ENCODE results near the gene RAP1A.

RAP1A gene

DNA sequence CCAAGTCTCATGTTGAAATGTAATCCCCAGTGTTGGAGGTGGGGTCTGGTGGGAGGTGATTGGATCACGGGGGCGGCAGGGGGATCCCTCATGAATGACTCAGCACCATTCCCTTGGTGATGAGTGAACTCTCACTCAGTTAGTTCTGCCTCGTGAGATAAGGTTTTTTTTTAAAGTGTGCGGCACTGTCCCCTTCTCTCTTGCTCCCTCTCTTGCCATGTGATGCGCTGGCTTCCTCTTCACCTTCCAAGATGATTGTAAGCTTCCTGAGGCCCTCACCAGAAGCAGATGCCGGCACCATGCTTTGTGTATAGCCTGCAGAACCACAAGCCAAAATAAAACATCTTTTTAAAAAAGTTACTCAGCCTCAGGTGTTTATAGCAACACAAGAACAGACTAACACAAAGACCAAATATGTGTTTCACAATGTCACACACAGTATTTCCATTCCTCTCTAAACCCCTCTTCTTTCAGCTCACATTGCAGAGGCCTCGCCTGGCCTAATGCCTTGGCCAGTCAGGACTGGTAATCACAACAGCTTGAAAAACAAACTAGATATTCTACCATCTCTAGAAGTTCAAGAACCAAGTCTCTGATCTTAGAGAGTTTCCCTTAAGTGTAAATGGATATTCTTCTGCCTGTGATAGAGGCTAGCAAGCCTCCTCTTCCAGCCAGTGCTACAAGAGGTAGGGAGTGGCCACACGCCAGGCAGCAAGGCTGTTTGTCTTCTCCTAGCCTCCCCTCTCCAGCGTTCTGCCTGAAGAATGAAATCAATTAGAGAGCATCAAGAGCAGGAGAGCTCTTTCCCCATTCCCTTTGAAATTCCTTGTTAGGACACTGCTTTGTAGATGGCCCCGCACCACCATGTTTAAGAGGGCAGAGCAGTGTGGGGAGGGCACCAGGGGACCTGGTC lies 19.6 kb upstream of the RAP1A start:
- Histone ChIP-seq H3K9me3 (ENCODE audit: insufficient read depth, low read length, severe bottlenecking) (no peaks in the 10 kb centered on the region), H2AFZ (ENCODE audit: low read depth, low read length) (no peak overlapping the region), H3K79me2 (ENCODE audit: insufficient read depth, low read length) (no peaks in the 10 kb centered on the region), H3K9ac (ENCODE audit: low read depth, low read length) (no peak overlapping the region), H3K4me1 (ENCODE audit: insufficient read depth, low read length) (no peaks in the 10 kb centered on the region), H3K4me3 (ENCODE audit: low read depth in 1 of 2, low read length in 2 of 2) (no peak overlapping the region), H3K4me2 (ENCODE audit: insufficient read depth, low read length) (no peak overlapping the region), H3K36me3 (ENCODE audit: insufficient read depth, low read length) (no peaks in the 10 kb centered on the region), H3K27ac (ENCODE audit: low read length) (no peak overlapping the region), H4K20me1 (ENCODE audit: insufficient read depth, low read length) (no peaks in the 10 kb centered on the region), H3K27me3 (ENCODE audit: insufficient read depth, low read length, poor library complexity) (peaks cover 18% of the 10 kb centered on the region)
- ATAC-seq (ENCODE audit: insufficient read depth, low read depth) (no peak), DNase-seq (no peak)
- TF ChIP-seq EZH2 (IDR thresholded peaks at IDR 0.05; ENCODE audit: borderline replicate concordance, low read depth, low read length, severe bottlenecking) = no peak
- TF ChIP-seq, protein P1, sequence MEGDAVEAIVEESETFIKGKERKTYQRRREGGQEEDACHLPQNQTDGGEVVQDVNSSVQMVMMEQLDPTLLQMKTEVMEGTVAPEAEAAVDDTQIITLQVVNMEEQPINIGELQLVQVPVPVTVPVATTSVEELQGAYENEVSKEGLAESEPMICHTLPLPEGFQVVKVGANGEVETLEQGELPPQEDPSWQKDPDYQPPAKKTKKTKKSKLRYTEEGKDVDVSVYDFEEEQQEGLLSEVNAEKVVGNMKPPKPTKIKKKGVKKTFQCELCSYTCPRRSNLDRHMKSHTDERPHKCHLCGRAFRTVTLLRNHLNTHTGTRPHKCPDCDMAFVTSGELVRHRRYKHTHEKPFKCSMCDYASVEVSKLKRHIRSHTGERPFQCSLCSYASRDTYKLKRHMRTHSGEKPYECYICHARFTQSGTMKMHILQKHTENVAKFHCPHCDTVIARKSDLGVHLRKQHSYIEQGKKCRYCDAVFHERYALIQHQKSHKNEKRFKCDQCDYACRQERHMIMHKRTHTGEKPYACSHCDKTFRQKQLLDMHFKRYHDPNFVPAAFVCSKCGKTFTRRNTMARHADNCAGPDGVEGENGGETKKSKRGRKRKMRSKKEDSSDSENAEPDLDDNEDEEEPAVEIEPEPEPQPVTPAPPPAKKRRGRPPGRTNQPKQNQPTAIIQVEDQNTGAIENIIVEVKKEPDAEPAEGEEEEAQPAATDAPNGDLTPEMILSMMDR (IDR thresholded peaks at IDR 0.05; ENCODE audit: borderline replicate concordance, extremely low read depth, low read length, poor library complexity, severe bottlenecking) = no peak

- ATAC-seq (ENCODE audit: insufficient read depth, low read depth) (no peak), DNase-seq (no peak)
- no peaks in the 10 kb centered on the region for H3K79me2 ChIP-seq (ENCODE audit: insufficient read depth, low read length)
- no peak overlapping the region for H3K4me2 ChIP-seq (ENCODE audit: insufficient read depth, low read length)
- H3K4me1 ChIP-seq (ENCODE audit: insufficient read depth, low read length) = no peaks in the 10 kb centered on the region
- H3K9me3 ChIP-seq (ENCODE audit: insufficient read depth, low read length, severe bottlenecking) = no peaks in the 10 kb centered on the region
- peaks cover 18% of the 10 kb centered on the region for H3K27me3 ChIP-seq (ENCODE audit: insufficient read depth, low read length, poor library complexity)
- no peaks in the 10 kb centered on the region for H3K36me3 ChIP-seq (ENCODE audit: insufficient read depth, low read length)
- no peak overlapping the region for H3K4me3 ChIP-seq (ENCODE audit: low read depth in 1 of 2, low read length in 2 of 2)
- H3K9ac ChIP-seq (ENCODE audit: low read depth, low read length) = no peak overlapping the region
- TF ChIP-seq, protein P1 (IDR thresholded peaks at IDR 0.05; ENCODE audit: borderline replicate concordance, extremely low read depth, low read length, poor library complexity, severe bottlenecking) = no peak
- TF ChIP-seq EZH2 (IDR thresholded peaks at IDR 0.05; ENCODE audit: borderline replicate concordance, low read depth, low read length, severe bottlenecking) = no peak
- H3K27ac ChIP-seq (ENCODE audit: low read length) = no peak overlapping the region
- H2AFZ ChIP-seq (ENCODE audit: low read depth, low read length) = no peak overlapping the region
- no peaks in the 10 kb centered on the region for H4K20me1 ChIP-seq (ENCODE audit: insufficient read depth, low read length)
Observed at GRCh38 chr1:111600886-111601386, 18.7 kb upstream of the RAP1A start.

DNA sequence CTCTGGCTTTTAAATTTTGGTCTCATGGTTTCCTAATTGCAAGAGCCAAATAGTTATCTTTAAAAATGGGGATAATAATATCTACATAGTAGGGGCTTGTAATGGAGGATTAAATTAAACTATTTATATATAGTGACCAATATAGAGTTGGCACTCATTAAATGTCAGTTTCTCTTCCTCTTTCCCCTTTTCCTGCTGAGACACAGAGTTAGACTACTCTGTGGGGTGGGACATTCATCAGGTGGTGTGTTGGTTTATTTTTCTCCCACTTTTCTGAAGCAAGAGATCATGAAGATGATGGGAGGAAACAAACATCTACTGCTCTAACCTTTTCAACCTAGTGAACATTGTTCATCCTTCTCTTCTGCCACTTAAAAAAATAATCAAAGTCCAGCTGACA lies 17.3 kb upstream of the RAP1A start:
- Histone ChIP-seq H3K9me3 (ENCODE audit: insufficient read depth, low read length, severe bottlenecking) (no peaks in the 10 kb centered on the region), H3K4me2 (ENCODE audit: insufficient read depth, low read length) (no peak overlapping the region), H3K9ac (ENCODE audit: low read depth, low read length) (no peak overlapping the region), H3K79me2 (ENCODE audit: insufficient read depth, low read length) (no peaks in the 10 kb centered on the region), H2AFZ (ENCODE audit: low read depth, low read length) (no peak overlapping the region), H3K36me3 (ENCODE audit: insufficient read depth, low read length) (no peaks in the 10 kb centered on the region), H3K4me3 (ENCODE audit: low read depth in 1 of 2, low read length in 2 of 2) (no peak overlapping the region), H3K4me1 (ENCODE audit: insufficient read depth, low read length) (no peaks in the 10 kb centered on the region), H3K27ac (ENCODE audit: low read length) (no peak overlapping the region), H4K20me1 (ENCODE audit: insufficient read depth, low read length) (no peaks in the 10 kb centered on the region), H3K27me3 (ENCODE audit: insufficient read depth, low read length, poor library complexity) (peaks cover 18% of the 10 kb centered on the region)
- TF ChIP-seq, protein P1 (IDR thresholded peaks at IDR 0.05; ENCODE audit: borderline replicate concordance, extremely low read depth, low read length, poor library complexity, severe bottlenecking) = no peak
- no peak for TF ChIP-seq EZH2 (IDR thresholded peaks at IDR 0.05; ENCODE audit: borderline replicate concordance, low read depth, low read length, severe bottlenecking)
- no peak for DNase-seq
- ATAC-seq (ENCODE audit: insufficient read depth, low read depth) = no peak

Measured in DND-41 (cell line).